Measurements from ENCODE around the gene CUTC. TPM values are rescaled to one million over a fixed set of nuclear protein-coding genes. Genes with fewer than 3 reads are reported as not detected.

The CUTC gene
- polyA plus RNA-seq, 3 donors, result 24.7 to 28.9 (median 28.0) TPM

DNA sequence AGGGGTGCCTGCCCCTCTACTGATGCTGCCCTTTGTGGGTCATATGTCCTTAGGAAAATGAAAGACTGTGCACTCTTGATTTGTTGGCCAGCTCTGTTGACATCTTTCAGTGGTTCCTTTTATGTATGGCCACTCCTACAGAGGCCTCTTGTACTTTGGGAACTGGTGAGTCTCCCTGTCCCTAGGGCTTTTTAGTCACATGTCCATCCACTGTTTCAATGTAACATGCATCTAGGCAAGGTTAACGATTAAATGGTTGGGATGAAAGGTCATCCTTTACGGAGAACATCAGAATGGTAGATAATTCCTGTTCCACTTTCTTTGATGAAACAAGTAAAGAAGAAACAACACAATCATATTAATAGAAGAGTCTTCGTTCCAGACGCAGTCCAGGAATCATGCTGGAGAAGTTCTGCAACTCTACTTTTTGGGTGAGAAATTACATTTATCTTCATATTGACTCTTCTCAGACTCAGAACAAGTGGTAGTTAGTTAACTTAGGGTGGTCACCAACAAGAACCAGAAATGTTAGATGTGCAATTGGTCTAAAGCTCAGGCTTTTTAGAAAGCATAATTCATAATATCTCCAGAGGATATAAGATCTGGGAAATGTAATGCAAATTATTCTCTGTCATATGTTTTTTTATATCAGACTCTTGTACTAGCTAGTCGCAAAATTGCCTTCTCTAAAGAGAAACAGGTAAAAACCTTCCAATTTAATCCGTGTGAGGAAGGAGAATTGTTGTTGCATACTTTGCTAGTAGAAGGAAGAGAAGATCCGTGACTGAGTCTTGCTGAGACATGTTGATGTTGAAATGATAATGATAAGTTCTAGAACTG is 50.6 kb downstream of the CUTC start, which contains the start of gene ABCC2:
ABCC2 (plus strand) TSS at position 194 of the 840 bp plus-strand sequence; CDS start at position 399, 205 bp downstream.
- DNase-seq (ENCODE audit: low read depth in 3 of 3, low spot score in 2 of 3), result no peak

- no peak for DNase-seq (ENCODE audit: low read depth in 3 of 3, low spot score in 2 of 3)
Measured at GRCh38 chr10:99784016-99784726, 52.1 kb downstream of the CUTC start.

GRCh38 chr10:99784727-99785441 is 52.9 kb downstream of the CUTC start:
- DNase-seq (ENCODE audit: low read depth in 3 of 3, low spot score in 2 of 3), result no peak

DNA sequence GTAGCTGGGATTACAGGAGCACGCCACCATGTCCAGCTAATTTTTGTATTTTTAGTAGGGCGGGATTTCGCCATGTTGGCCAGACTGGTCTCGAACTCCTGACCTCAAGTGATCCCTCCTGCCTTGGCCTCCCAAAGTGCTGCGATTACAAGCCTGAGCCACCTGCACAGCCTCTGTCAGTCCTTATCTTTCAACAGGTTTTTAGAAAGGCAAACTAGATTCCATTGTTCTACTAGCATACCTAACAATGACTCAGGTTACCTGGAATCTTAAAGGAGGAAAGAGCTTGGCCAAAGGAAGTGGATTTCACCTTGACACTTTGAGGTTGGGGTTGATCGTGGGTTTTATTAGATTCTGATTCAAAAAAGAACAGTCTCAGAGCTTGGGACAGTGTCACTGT is 53.6 kb downstream of the CUTC start:
- no peak for DNase-seq (ENCODE audit: low read depth in 3 of 3, low spot score in 2 of 3)

- DNase-seq (ENCODE audit: low read depth in 3 of 3, low spot score in 2 of 3), result no peak
Measured at GRCh38 chr10:99787311-99787710, 55.3 kb downstream of the CUTC start.

- DNase-seq (ENCODE audit: low read depth in 3 of 3, low spot score in 2 of 3), result no peak
Measured at GRCh38 chr10:99787782-99788445, 55.9 kb downstream of the CUTC start.

DNA sequence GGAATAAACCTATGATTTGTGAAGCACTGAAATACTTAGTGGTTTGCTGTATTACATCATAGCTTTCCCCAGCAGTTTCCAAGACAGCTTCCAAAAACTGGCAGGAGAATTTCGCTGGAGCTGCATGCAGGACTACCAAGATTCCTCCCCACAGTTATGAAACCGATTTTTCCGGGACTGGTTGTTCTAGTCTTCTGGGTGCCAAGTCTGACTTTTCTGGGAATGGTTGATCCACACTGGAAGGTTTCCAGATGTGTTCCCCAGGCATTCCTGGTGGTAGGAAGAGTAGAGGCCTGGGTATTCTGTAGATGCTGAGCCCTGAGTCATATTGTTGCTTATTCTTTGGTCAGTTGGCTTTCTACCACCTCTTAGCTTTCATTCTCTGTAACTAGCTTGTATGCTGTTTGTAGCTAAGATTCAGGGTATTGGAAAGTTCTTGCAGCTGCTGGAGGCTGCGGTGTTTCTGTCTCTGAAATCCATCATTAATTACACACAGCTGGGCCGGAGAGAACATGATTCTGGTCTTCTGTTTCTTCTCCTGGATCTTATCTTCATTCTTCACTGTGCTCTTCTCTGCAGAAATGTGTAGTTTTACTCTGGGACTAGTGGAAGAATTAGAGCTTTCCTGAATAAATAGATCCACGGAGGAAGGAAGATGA is 56.7 kb downstream of the CUTC start:
- DNase-seq (ENCODE audit: low read depth in 3 of 3, low spot score in 2 of 3), result no peak

GRCh38 chr10:99791831-99792230 is 59.8 kb downstream of the CUTC start:
- DNase-seq (ENCODE audit: low read depth in 3 of 3, low spot score in 2 of 3), result no peak

DNA sequence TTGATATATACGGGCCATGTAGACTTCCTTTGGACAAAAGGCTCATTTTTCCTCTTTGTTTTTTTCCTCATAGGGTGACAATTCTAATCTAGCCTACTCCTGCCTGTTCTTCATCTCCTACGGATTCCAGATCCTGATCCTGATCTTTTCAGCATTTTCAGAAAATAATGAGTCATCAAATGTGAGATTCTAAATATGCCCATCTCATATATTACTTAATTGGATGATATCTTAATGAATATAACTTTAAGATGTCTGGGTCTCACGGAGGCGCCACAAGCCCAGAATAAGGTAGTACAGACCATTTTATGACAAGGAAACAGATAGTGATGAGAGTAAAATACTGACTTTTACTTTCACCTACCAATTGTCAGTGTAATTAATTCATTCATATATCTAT is 61.8 kb downstream of the CUTC start:
- DNase-seq (ENCODE audit: low read depth in 3 of 3, low spot score in 2 of 3), result no peak

GRCh38 chr10:99796928-99797327 is 64.9 kb downstream of the CUTC start:
- DNase-seq (ENCODE audit: low read depth in 3 of 3, low spot score in 2 of 3), result no peak

DNA sequence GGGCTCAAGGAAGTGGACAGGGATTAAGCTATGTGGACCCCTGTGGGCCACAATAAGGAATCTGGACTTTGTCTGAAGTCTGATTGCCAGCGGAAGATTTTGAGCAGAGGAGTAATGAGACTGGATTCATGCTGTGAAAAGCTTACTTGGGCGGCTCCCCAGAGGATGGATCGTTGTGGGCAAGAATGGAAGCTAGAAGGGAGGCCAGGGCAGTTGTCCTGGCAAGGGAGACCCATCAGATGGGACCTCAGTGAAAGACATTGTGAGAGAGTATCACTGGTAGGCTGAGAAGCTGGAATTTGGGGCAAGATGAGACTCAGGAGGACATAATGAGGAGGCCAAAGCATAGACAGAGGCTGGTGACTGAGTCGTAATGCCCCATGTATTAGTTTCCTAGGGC is 66.0 kb downstream of the CUTC start:
- DNase-seq (ENCODE audit: low read depth in 3 of 3, low spot score in 2 of 3), result no peak

- DNase-seq (ENCODE audit: low read depth in 3 of 3, low spot score in 2 of 3), result no peak
Measured at GRCh38 chr10:99798920-99799319, 66.9 kb downstream of the CUTC start.

DNA sequence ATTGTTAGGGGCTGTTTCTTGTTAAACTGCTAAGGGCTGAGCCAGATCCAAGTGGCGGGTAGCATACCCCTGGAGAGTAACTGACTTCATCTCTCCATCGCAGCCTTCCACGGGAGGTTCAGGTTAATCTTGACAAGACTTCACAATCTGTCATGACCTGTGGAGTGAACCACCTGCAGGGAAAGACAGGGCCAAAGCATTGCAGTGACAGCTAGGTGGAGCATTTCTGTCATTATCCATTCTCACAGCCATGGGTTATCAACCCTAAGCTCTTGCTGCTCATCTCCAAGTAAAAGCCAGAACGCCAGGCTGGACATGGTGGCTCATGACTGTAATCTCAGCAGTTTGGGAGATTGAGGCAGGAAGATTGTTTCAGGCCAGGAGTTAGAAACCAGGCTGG is 67.6 kb downstream of the CUTC start:
- DNase-seq (ENCODE audit: low read depth in 3 of 3, low spot score in 2 of 3), result no peak

GRCh38 chr10:99804471-99804870 is 72.4 kb downstream of the CUTC start:
- DNase-seq (ENCODE audit: low read depth in 3 of 3, low spot score in 2 of 3), result no peak

GRCh38 chr10:99805190-99805589 is 73.2 kb downstream of the CUTC start:
- no peak for DNase-seq (ENCODE audit: low read depth in 3 of 3, low spot score in 2 of 3)

Other genes with a start within 250 kb of the CUTC start
- not detected for gene NKX2-3, start 199.3 kb upstream of the CUTC start, polyA plus RNA-seq (ENCODE audit: insufficient read length in 3 of 3)
- gene SLC25A28, start 111.8 kb upstream of the CUTC start, polyA plus RNA-seq (ENCODE audit: insufficient read length in 3 of 3), result 10 to 100 TPM; 35.6 to 37.5 (median 37.4) TPM
- gene ENTPD7, start 72.7 kb upstream of the CUTC start, polyA plus RNA-seq (ENCODE audit: insufficient read length in 3 of 3), result 10 to 100 TPM; 19.6 to 21.0 (median 20.6) TPM
- 10 to 100 TPM; 46.3 to 49.4 (median 47.6) TPM for gene COX15, start 107 bp upstream of the CUTC start, polyA plus RNA-seq (ENCODE audit: insufficient read length in 3 of 3)
- 10 to 100 TPM in 1 of 3 donors, 1 to 10 TPM in 2; 6.9 to 11.1 (median 9.8) TPM for gene ABCC2, start 50.4 kb downstream of the CUTC start, polyA plus RNA-seq (ENCODE audit: insufficient read length in 3 of 3)